NCI-H146 treated with DMSO at 0.1 percent for 48 hours (cell line): Measurements from ENCODE around the gene COL28A1.
"Not testable (repeated sequence)": the region's sequence is repeated elsewhere in the genome, so short reads cannot be mapped to it uniquely, and the experiment has no call there.

Source experiments
- DNase-seq: peaks from one replicate; lab custom pipeline; 2025; ENCODE audit not compliant: unreplicated experiment; lab: John Stamatoyannopoulos, UW

COL28A1 gene

GRCh38 chr7:7519528-7519927, 16.1 kb downstream of the COL28A1 start:
- DNase-seq, result no peak

GRCh38 chr7:7519056-7519455, 16.6 kb downstream of the COL28A1 start:
- no peak for DNase-seq

- no peak for DNase-seq
These were observed 17.9 kb downstream of the COL28A1 start for GRCh38 chr7:7517754-7518153.

- no peak for DNase-seq
These were observed 19.0 kb downstream of the COL28A1 start for GRCh38 chr7:7516662-7517061.

GRCh38 chr7:7516156-7516555, 19.5 kb downstream of the COL28A1 start:
- DNase-seq, result no peak

- no peak for DNase-seq
These were observed 22.6 kb downstream of the COL28A1 start for GRCh38 chr7:7512861-7513597.

GRCh38 chr7:7510794-7511193, 24.9 kb downstream of the COL28A1 start:
- no peak for DNase-seq

- no peak for DNase-seq
These were observed 29.8 kb downstream of the COL28A1 start for GRCh38 chr7:7505915-7506314.

GRCh38 chr7:7504910-7505704, 30.6 kb downstream of the COL28A1 start:
- peak; percentile 34 for DNase-seq

- DNase-seq, result no peak
These were observed 35.8 kb downstream of the COL28A1 start for GRCh38 chr7:7499892-7500291.

- DNase-seq, result no peak
These were observed 36.8 kb downstream of the COL28A1 start for GRCh38 chr7:7498856-7499255.

- DNase-seq, result no peak
These were observed 39.4 kb downstream of the COL28A1 start for GRCh38 chr7:7496311-7496710.

GRCh38 chr7:7495171-7495570, 40.5 kb downstream of the COL28A1 start:
- no peak for DNase-seq

- DNase-seq, result no peak
These were observed 44.6 kb downstream of the COL28A1 start for GRCh38 chr7:7491044-7491443.

GRCh38 chr7:7490003-7490402, 45.7 kb downstream of the COL28A1 start:
- no peak for DNase-seq

- DNase-seq, result no peak
These were observed 46.1 kb downstream of the COL28A1 start for GRCh38 chr7:7489546-7489945.

GRCh38 chr7:7486362-7486761, 49.3 kb downstream of the COL28A1 start:
- DNase-seq, result no peak

- no peak for DNase-seq
These were observed 51.6 kb downstream of the COL28A1 start for GRCh38 chr7:7484072-7484471.

GRCh38 chr7:7481802-7482201, 53.9 kb downstream of the COL28A1 start:
- no peak for DNase-seq

GRCh38 chr7:7479275-7479805, 56.3 kb downstream of the COL28A1 start:
- DNase-seq, result no peak

- no peak for DNase-seq
These were observed 57.1 kb downstream of the COL28A1 start for GRCh38 chr7:7478569-7478968.

GRCh38 chr7:7477641-7478040, 58.0 kb downstream of the COL28A1 start:
- not testable (repeated sequence) for DNase-seq
